HEK293 (cell line): ENCODE results near the gene SLC5A10.
A peak's percentile ranks its signal among the peaks of the same experiment; 100 is the strongest.
"Not testable (repeated sequence)": the region's sequence is repeated elsewhere in the genome, so short reads cannot be mapped to it uniquely, and the experiment has no call there.

ENCODE experiments used
- CTCF ChIA-PET: fragments of 350-600 bp; formaldehyde crosslinking; extraction: SDS; loops from one replicate; lab custom pipeline; 2021; ENCODE audit warnings: antibody characterized with exemption; lab: Yijun Ruan, JAX
- POLR2A ChIA-PET: fragments of 300-600 bp; formaldehyde crosslinking; extraction: SDS; loops from one replicate; lab custom pipeline; 2020; ENCODE audit warnings: antibody characterized with exemption, inconsistent platforms; lab: Yijun Ruan, JAX
- H3K27ac ChIP-seq: fragments of 200-500 bp; sonication (Bioruptor generic); 2 replicates; pipeline ENCODE4 v1.5.1; 2014; ENCODE audit warnings: low read depth, low read length, control low read depth, inconsistent platforms; ENCODE audit errors: extremely low read depth
- H3K36me3 ChIP-seq, 2 experiments: fragments of 200-500 bp in 1 of 2; sonication (Bioruptor generic) in 1 of 2; 1 replicate in 1 of 2; 2 replicates in 1 of 2; pipeline ENCODE4 v1.5.1; 2014 to 2017; ENCODE audit warnings: inconsistent platforms in 2 of 2, low read length in 2 of 2; ENCODE audit not compliant: control insufficient read depth in 2 of 2, insufficient read depth in 1 of 2
- H3K4me1 ChIP-seq: fragments of 200-500 bp; sonication (Bioruptor generic); 2 replicates; pipeline ENCODE4 v1.5.1; 2014; ENCODE audit warnings: mild to moderate bottlenecking, low read length, inconsistent platforms; ENCODE audit not compliant: control insufficient read depth, insufficient read depth
- H3K4me3 ChIP-seq: 2 replicates; pipeline ENCODE4 v1.5.1; 2011; ENCODE audit warnings: low read depth, mild to moderate bottlenecking, control low read depth, low read length, moderate library complexity
- H3K9me3 ChIP-seq: fragments of 200-500 bp; sonication (Bioruptor generic); 2 replicates; pipeline ENCODE4 v1.5.1; 2014; ENCODE audit warnings: low read depth, low read length, inconsistent platforms; ENCODE audit not compliant: control insufficient read depth, insufficient read depth
- GFI1B ChIP-seq: fragments of 450-650 bp; formaldehyde crosslinking; IDR thresholded peaks from 2 replicates; pipeline ENCODE4 v1.5.1; 2016; ENCODE audit warnings: missing biosample characterization, missing genetic modification characterization
- GLI2 ChIP-seq: fragments of 450-650 bp; formaldehyde crosslinking; IDR thresholded peaks from 2 replicates; pipeline ENCODE4; 2017; ENCODE audit warnings: missing biosample characterization, missing genetic modification characterization, low read depth, borderline replicate concordance
- KLF7 ChIP-seq: fragments of 450-650 bp; formaldehyde crosslinking; IDR thresholded peaks from 2 replicates; pipeline ENCODE4 v1.5.1; 2016; ENCODE audit warnings: missing biosample characterization, missing genetic modification characterization, borderline replicate concordance
- SP3 ChIP-seq: fragments of 450-650 bp; formaldehyde crosslinking; IDR thresholded peaks from 2 replicates; pipeline ENCODE4 v1.5.1; 2016; ENCODE audit warnings: missing biosample characterization, missing genetic modification characterization
- ZBTB1 ChIP-seq: fragments of 450-650 bp; formaldehyde crosslinking; IDR thresholded peaks from 2 replicates; pipeline ENCODE4 v1.5.1; 2016; ENCODE audit warnings: missing biosample characterization, missing genetic modification characterization
- ZBTB21 ChIP-seq: fragments of 450-650 bp; formaldehyde crosslinking; IDR thresholded peaks from 2 replicates; pipeline ENCODE4 v1.5.1; 2017; ENCODE audit warnings: missing biosample characterization, missing genetic modification characterization
- ZBTB8A ChIP-seq: fragments of 450-650 bp; formaldehyde crosslinking; IDR thresholded peaks from 2 replicates; pipeline ENCODE4 v1.5.1; 2016; ENCODE audit warnings: missing biosample characterization, missing genetic modification characterization
- ZNF138 ChIP-seq: fragments of 450-650 bp; formaldehyde crosslinking; IDR thresholded peaks from 2 replicates; pipeline ENCODE4 v1.5.1; 2016; ENCODE audit warnings: missing biosample characterization, missing genetic modification characterization, borderline replicate concordance
- ZNF140 ChIP-seq: fragments of 450-650 bp; formaldehyde crosslinking; IDR thresholded peaks from 2 replicates; pipeline ENCODE4 v1.5.1; 2016; ENCODE audit warnings: missing biosample characterization, missing genetic modification characterization
- ZNF19 ChIP-seq: fragments of 450-650 bp; formaldehyde crosslinking; IDR thresholded peaks from 2 replicates; pipeline ENCODE4; 2016; ENCODE audit warnings: missing biosample characterization, missing genetic modification characterization, low read depth
- ZNF202 ChIP-seq: fragments of 450-650 bp; formaldehyde crosslinking; IDR thresholded peaks from 2 replicates; pipeline ENCODE4 v1.5.1; 2016; ENCODE audit warnings: missing biosample characterization, missing genetic modification characterization, borderline replicate concordance
- ZNF266 ChIP-seq: fragments of 450-650 bp; formaldehyde crosslinking; IDR thresholded peaks from 2 replicates; pipeline ENCODE4 v1.5.1; 2016; ENCODE audit warnings: missing biosample characterization, missing genetic modification characterization, low read depth
- ZNF292 ChIP-seq: fragments of 450-650 bp; formaldehyde crosslinking; IDR thresholded peaks from 2 replicates; pipeline ENCODE4 v1.5.1; 2016; ENCODE audit warnings: low read depth, missing biosample characterization, missing genetic modification characterization, borderline replicate concordance
- ZNF354C ChIP-seq: fragments of 450-650 bp; formaldehyde crosslinking; IDR thresholded peaks from 2 replicates; pipeline ENCODE4 v1.5.1; 2016; ENCODE audit warnings: missing biosample characterization, missing genetic modification characterization, low read depth, borderline replicate concordance
- ZNF404 ChIP-seq: fragments of 450-650 bp; formaldehyde crosslinking; IDR thresholded peaks from 2 replicates; pipeline ENCODE4 v1.5.1; 2017; ENCODE audit warnings: missing biosample characterization, missing genetic modification characterization
- ZNF426 ChIP-seq: fragments of 450-650 bp; formaldehyde crosslinking; IDR thresholded peaks from 2 replicates; pipeline ENCODE4 v1.5.1; 2017; ENCODE audit warnings: missing biosample characterization, missing genetic modification characterization, mild to moderate bottlenecking, inconsistent platforms, moderate library complexity
- ZNF433 ChIP-seq: fragments of 450-650 bp; formaldehyde crosslinking; IDR thresholded peaks from 2 replicates; pipeline ENCODE4 v1.5.1; 2016; ENCODE audit warnings: missing biosample characterization, missing genetic modification characterization, low read depth
- ZNF501 ChIP-seq: fragments of 450-650 bp; formaldehyde crosslinking; IDR thresholded peaks from 2 replicates; pipeline ENCODE4 v1.5.1; 2016; ENCODE audit warnings: missing biosample characterization, missing genetic modification characterization
- ZNF514 ChIP-seq: fragments of 450-650 bp; formaldehyde crosslinking; IDR thresholded peaks from 2 replicates; pipeline ENCODE4 v1.5.1; 2016; ENCODE audit warnings: missing biosample characterization, missing genetic modification characterization
- ZNF530 ChIP-seq: fragments of 450-650 bp; formaldehyde crosslinking; IDR thresholded peaks from 2 replicates; pipeline ENCODE4 v1.5.1; 2016; ENCODE audit warnings: low read depth, missing biosample characterization, missing genetic modification characterization
- ZNF555 ChIP-seq: fragments of 450-650 bp; formaldehyde crosslinking; conservative IDR thresholded peaks from 2 replicates; pipeline ENCODE4 v1.5.1; 2017; ENCODE audit warnings: missing biosample characterization, mild to moderate bottlenecking, missing genetic modification characterization, inconsistent platforms
- ZNF558 ChIP-seq: fragments of 450-650 bp; formaldehyde crosslinking; IDR thresholded peaks from 2 replicates; pipeline ENCODE4 v1.5.1; 2016; ENCODE audit warnings: missing biosample characterization, missing genetic modification characterization
- ZNF610 ChIP-seq: fragments of 450-650 bp; formaldehyde crosslinking; IDR thresholded peaks from 2 replicates; pipeline ENCODE4 v1.5.1; 2016; ENCODE audit warnings: missing biosample characterization, missing genetic modification characterization, borderline replicate concordance
- ZNF623 ChIP-seq: fragments of 450-650 bp; formaldehyde crosslinking; IDR thresholded peaks from 2 replicates; pipeline ENCODE4 v1.5.1; 2016; ENCODE audit warnings: missing biosample characterization, missing genetic modification characterization
- ZNF629 ChIP-seq: fragments of 450-650 bp; formaldehyde crosslinking; IDR thresholded peaks from 2 replicates; pipeline ENCODE4 v1.5.1; 2017; ENCODE audit warnings: missing biosample characterization, missing genetic modification characterization
- ZNF664 ChIP-seq: fragments of 450-650 bp; formaldehyde crosslinking; IDR thresholded peaks from 2 replicates; pipeline ENCODE4 v1.5.1; 2016; ENCODE audit warnings: missing biosample characterization, missing genetic modification characterization
- ZNF791 ChIP-seq: fragments of 450-650 bp; formaldehyde crosslinking; IDR thresholded peaks from 2 replicates; pipeline ENCODE4 v1.5.1; 2016; ENCODE audit warnings: missing biosample characterization, missing genetic modification characterization
- TF ChIP-seq, protein P1 (sequence below): fragments of 450-650 bp; formaldehyde crosslinking; IDR thresholded peaks from 2 replicates; pipeline ENCODE4 v1.5.1; 2016; ENCODE audit warnings: missing biosample characterization, missing genetic modification characterization
- TF ChIP-seq, protein P2 (sequence below): fragments of 450-650 bp; formaldehyde crosslinking; IDR thresholded peaks from 2 replicates; pipeline ENCODE4 v1.5.1; 2016; ENCODE audit warnings: missing biosample characterization, missing genetic modification characterization
- TF ChIP-seq, protein P3 (sequence below): fragments of 450-650 bp; formaldehyde crosslinking; conservative IDR thresholded peaks from 2 replicates; pipeline ENCODE4 v1.5.1; 2016; ENCODE audit warnings: low read depth, missing biosample characterization, missing genetic modification characterization

The SLC5A10 gene

DNA sequence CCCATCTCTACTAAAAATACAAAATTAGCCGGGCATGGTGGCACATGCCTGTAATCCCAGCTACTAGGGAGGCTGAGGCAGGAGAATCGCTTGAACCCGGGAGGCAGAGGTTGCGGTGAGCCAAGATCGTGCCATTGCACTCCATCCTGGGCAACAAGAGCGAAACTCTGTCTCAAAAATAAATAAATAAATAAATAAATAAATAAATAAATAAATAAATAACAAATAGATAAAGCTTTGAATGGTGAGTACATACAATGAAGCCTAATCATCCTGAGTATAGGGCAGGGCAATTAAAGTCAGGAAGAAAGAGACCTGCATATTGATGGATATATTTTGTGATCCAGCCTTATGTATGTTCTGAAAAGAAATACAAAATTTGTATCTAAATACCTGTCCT, 4.1 kb downstream of the SLC5A10 start:
- H3K27ac ChIP-seq, H3K9me3 ChIP-seq, H3K36me3 ChIP-seq, POLR2A ChIA-PET, H3K4me3 ChIP-seq, H3K4me1 ChIP-seq, CTCF ChIA-PET: not testable (repeated sequence)
- TF ChIP-seq ZNF202: peak; percentile 94
- TF ChIP-seq ZNF514 (tag by site-specific recombination): peak; percentile 68; the same call in 1 of the 2 replicates
- 0 out of 2 replicates have a peak, but pooled peaks have one; percentile 57 for TF ChIP-seq ZBTB1 (tag by site-specific recombination)
- peak; percentile 91 for TF ChIP-seq ZNF266 (tag by site-specific recombination)
- TF ChIP-seq ZNF530 (tag by site-specific recombination): peak; percentile 73; the same call in 1 of the 2 replicates
- peak; percentile 73; the same call in 1 of the 2 replicates for TF ChIP-seq KLF7 (tag by site-specific recombination)
- peak; percentile 81 for TF ChIP-seq ZNF664 (tag by site-specific recombination)
- TF ChIP-seq ZNF791 (tag by site-specific recombination): peak; percentile 85
- peak; percentile 21; the same call in 1 of the 2 replicates for TF ChIP-seq GLI2 (tag by site-specific recombination)
- TF ChIP-seq, protein P1, sequence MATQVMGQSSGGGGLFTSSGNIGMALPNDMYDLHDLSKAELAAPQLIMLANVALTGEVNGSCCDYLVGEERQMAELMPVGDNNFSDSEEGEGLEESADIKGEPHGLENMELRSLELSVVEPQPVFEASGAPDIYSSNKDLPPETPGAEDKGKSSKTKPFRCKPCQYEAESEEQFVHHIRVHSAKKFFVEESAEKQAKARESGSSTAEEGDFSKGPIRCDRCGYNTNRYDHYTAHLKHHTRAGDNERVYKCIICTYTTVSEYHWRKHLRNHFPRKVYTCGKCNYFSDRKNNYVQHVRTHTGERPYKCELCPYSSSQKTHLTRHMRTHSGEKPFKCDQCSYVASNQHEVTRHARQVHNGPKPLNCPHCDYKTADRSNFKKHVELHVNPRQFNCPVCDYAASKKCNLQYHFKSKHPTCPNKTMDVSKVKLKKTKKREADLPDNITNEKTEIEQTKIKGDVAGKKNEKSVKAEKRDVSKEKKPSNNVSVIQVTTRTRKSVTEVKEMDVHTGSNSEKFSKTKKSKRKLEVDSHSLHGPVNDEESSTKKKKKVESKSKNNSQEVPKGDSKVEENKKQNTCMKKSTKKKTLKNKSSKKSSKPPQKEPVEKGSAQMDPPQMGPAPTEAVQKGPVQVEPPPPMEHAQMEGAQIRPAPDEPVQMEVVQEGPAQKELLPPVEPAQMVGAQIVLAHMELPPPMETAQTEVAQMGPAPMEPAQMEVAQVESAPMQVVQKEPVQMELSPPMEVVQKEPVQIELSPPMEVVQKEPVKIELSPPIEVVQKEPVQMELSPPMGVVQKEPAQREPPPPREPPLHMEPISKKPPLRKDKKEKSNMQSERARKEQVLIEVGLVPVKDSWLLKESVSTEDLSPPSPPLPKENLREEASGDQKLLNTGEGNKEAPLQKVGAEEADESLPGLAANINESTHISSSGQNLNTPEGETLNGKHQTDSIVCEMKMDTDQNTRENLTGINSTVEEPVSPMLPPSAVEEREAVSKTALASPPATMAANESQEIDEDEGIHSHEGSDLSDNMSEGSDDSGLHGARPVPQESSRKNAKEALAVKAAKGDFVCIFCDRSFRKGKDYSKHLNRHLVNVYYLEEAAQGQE: peak; percentile 82
- peak; percentile 13; the same call in 1 of the 2 replicates for TF ChIP-seq SP3
- peak; percentile 81; the same call in 1 of the 2 replicates for TF ChIP-seq GFI1B
- TF ChIP-seq, protein P2, sequence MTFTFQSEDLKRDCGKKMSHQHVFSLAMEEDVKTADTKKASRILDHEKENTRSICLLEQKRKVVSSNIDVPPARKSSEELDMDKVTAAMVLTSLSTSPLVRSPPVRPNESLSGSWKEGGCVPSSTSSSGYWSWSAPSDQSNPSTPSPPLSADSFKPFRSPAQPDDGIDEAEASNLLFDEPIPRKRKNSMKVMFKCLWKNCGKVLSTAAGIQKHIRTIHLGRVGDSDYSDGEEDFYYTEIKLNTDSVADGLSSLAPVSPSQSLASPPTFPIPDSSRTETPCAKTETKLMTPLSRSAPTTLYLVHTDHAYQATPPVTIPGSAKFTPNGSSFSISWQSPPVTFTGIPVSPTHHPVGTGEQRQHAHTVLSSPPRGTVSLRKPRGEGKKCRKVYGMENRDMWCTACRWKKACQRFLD (tag by site-specific recombination): 0 out of 2 replicates have a peak, but pooled peaks have one; percentile 58
- peak; percentile 77 for TF ChIP-seq ZNF558 (tag by site-specific recombination)
- peak; percentile 55 for TF ChIP-seq ZNF629
- TF ChIP-seq ZBTB8A (tag by site-specific recombination): peak; percentile 75
- peak; percentile 84 for TF ChIP-seq ZNF623 (tag by site-specific recombination)
- TF ChIP-seq ZNF610 (tag by site-specific recombination): 0 out of 2 replicates have a peak, but pooled peaks have one; percentile 42
- TF ChIP-seq, protein P3, sequence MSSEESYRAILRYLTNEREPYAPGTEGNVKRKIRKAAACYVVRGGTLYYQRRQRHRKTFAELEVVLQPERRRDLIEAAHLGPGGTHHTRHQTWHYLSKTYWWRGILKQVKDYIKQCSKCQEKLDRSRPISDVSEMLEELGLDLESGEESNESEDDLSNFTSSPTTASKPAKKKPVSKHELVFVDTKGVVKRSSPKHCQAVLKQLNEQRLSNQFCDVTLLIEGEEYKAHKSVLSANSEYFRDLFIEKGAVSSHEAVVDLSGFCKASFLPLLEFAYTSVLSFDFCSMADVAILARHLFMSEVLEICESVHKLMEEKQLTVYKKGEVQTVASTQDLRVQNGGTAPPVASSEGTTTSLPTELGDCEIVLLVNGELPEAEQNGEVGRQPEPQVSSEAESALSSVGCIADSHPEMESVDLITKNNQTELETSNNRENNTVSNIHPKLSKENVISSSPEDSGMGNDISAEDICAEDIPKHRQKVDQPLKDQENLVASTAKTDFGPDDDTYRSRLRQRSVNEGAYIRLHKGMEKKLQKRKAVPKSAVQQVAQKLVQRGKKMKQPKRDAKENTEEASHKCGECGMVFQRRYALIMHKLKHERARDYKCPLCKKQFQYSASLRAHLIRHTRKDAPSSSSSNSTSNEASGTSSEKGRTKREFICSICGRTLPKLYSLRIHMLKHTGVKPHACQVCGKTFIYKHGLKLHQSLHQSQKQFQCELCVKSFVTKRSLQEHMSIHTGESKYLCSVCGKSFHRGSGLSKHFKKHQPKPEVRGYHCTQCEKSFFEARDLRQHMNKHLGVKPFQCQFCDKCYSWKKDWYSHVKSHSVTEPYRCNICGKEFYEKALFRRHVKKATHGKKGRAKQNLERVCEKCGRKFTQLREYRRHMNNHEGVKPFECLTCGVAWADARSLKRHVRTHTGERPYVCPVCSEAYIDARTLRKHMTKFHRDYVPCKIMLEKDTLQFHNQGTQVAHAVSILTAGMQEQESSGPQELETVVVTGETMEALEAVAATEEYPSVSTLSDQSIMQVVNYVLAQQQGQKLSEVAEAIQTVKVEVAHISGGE (tag by site-specific recombination): peak; percentile 80
- 0 out of 2 replicates have a peak, but pooled peaks have one; percentile 38 for TF ChIP-seq ZNF501 (tag by site-specific recombination)
- peak; percentile 90 for TF ChIP-seq ZNF426
- TF ChIP-seq ZNF354C (tag by site-specific recombination): 0 out of 2 replicates have a peak, but pooled peaks have one; percentile 59
- peak; percentile 89; the same call in 1 of the 2 replicates for TF ChIP-seq ZNF404 (tag by site-specific recombination)
- TF ChIP-seq ZBTB21 (tag by site-specific recombination): 0 out of 2 replicates have a peak, but pooled peaks have one; percentile 22
- peak; percentile 88 for TF ChIP-seq ZNF140 (tag by site-specific recombination)
- TF ChIP-seq ZNF292: peak; percentile 75; the same call in 1 of the 2 replicates
- peak; percentile 92 for TF ChIP-seq ZNF433 (tag by site-specific recombination)
- TF ChIP-seq ZNF138 (tag by site-specific recombination): 0 out of 2 replicates have a peak, but pooled peaks have one; percentile 84
- TF ChIP-seq ZNF555 (tag by site-specific recombination): peak; percentile 88
- peak; percentile 87; the same call in 1 of the 2 replicates for TF ChIP-seq ZNF19 (tag by site-specific recombination)
